ENCODE results near the gene C9orf78.

C9orf78 gene

DNA sequence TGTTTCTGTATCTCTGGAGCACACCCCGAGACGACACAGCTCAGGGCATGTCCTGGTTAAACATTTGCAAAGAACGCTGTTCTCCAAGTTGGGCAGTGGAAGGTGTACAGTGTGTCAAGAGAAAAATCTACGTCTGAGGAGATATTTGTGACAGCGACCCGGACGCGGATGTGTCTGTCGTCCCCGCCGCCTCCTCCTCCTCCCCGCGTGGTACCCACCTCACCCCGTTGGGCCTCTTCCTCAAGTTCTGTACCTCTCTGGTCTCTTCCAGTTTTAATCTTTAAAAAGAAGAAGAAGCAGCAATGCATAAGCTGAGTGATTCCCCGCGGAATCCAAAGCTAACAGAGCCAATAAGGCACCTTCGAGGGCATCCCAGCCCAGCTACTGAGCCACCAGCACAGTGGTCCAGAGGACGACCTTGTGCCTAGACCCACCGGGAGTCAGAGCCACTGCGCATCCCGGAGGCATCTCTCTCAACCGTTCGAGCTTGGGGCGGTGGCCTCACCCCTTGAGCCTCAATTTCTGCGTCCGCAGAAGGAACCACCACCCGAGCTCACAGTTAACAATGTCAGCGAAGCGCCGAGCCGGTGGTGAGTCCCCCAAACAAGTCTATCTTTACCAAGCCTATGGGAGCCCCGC, 467 bp downstream of the C9orf78 start:
- Histone ChIP-seq H3K36me3 (ENCODE audit: control insufficient read depth, insufficient read depth, low read length, severe bottlenecking) (peaks cover 34% of the 10 kb centered on the region), H3K27me3 (replicated peaks; ENCODE audit: control insufficient read depth, insufficient read depth, low read length) (no peaks in the 10 kb centered on the region), H3K4me3 (ENCODE audit: low read length) (peak overlapping the region; percentile 94), H3K9ac (ENCODE audit: low read length) (peak overlapping the region; percentile 91), H3K4me1 (ENCODE audit: control insufficient read depth, insufficient read depth, low read length) (peaks cover 30% of the 10 kb centered on the region), H3K9me3 (ENCODE audit: control insufficient read depth, low read length) (no peaks in the 10 kb centered on the region)
- no peak for DNase-seq (ENCODE audit: low read depth)

DNA sequence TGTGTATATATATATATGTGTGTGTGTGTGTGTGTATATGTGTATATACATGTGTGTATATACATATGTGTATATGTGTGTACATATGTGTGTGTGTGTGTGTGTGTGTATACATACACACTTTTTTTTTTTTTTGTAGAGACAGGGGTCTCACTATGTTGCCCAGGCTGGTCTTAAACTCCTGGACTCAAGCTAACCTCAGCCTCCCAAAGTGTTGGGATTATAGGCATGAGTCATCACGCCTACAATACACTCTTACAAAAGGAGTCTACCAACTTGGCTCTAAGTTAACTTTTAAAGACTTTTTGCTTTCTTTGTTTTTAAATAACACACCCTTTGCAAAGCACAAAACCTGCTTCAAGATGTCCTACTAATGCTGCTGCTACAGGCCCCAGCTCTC, 2.1 kb downstream of the C9orf78 start:
- H3K36me3 ChIP-seq (ENCODE audit: control insufficient read depth, insufficient read depth, low read length, severe bottlenecking): peaks cover 50% of the 10 kb centered on the region
- no peaks in the 10 kb centered on the region for H3K9me3 ChIP-seq (ENCODE audit: control insufficient read depth, low read length)
- no peak overlapping the region for H3K4me3 ChIP-seq (ENCODE audit: low read length)
- no peak overlapping the region for H3K9ac ChIP-seq (ENCODE audit: low read length)
- no peak for DNase-seq (ENCODE audit: low read depth)
- no peaks in the 10 kb centered on the region for H3K27me3 ChIP-seq (replicated peaks; ENCODE audit: control insufficient read depth, insufficient read depth, low read length)
- peaks cover 19% of the 10 kb centered on the region for H3K4me1 ChIP-seq (ENCODE audit: control insufficient read depth, insufficient read depth, low read length)

DNA sequence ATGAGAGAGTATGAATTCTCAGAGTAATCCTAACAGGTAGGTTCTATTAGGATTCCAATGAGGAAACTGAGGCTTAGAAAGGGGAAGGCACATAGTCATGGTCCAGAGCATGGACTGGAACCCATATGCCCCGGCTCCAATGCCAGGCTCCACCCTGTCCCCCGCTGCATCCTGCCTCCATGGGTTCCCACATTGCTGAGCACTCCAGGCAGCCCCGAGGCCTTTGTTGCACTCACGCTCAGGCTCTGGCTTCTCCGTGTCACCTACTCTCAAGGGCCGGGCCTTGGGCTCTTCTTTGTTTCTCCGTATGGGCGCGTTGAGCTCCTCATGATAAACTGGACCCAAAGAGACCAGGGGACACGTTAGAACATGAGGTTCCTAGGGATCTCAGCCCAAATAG, 6.1 kb downstream of the C9orf78 start:
- DNase-seq (ENCODE audit: low read depth): no peak
- H3K9ac ChIP-seq (ENCODE audit: low read length): no peak overlapping the region
- peaks cover 64% of the 10 kb centered on the region for H3K36me3 ChIP-seq (ENCODE audit: control insufficient read depth, insufficient read depth, low read length, severe bottlenecking)
- no peaks in the 10 kb centered on the region for H3K9me3 ChIP-seq (ENCODE audit: control insufficient read depth, low read length)
- H3K27me3 ChIP-seq (replicated peaks; ENCODE audit: control insufficient read depth, insufficient read depth, low read length): no peaks in the 10 kb centered on the region
- no peak overlapping the region for H3K4me3 ChIP-seq (ENCODE audit: low read length)
- H3K4me1 ChIP-seq (ENCODE audit: control insufficient read depth, insufficient read depth, low read length): peaks cover 3% of the 10 kb centered on the region

DNA sequence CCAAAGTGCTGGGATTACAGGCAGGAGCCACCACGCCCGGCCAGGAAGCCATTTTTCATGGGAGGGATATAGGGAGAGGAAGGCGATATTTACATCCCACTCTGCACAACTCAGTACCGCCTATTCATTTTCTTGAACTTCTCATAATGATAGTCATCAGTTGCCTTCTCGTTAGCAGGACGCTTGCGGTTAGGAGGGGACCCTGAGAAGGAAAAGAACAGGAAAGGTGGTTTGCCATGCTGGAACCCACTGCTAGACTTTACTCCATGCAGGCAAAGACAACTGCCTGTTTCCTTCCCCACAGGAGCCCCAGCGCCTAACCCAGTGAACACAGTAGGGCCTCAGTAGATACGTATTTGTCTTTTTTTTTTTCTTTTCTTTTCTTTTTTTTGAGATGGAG, 7.0 kb downstream of the C9orf78 start:
- Histone ChIP-seq H3K4me3 (ENCODE audit: low read length) (no peak overlapping the region), H3K9ac (ENCODE audit: low read length) (no peak overlapping the region), H3K4me1 (ENCODE audit: control insufficient read depth, insufficient read depth, low read length) (no peaks in the 10 kb centered on the region), H3K9me3 (ENCODE audit: control insufficient read depth, low read length) (no peaks in the 10 kb centered on the region), H3K36me3 (ENCODE audit: control insufficient read depth, insufficient read depth, low read length, severe bottlenecking) (peaks cover 61% of the 10 kb centered on the region), H3K27me3 (replicated peaks; ENCODE audit: control insufficient read depth, insufficient read depth, low read length) (no peaks in the 10 kb centered on the region)
- DNase-seq (ENCODE audit: low read depth): no peak

DNA sequence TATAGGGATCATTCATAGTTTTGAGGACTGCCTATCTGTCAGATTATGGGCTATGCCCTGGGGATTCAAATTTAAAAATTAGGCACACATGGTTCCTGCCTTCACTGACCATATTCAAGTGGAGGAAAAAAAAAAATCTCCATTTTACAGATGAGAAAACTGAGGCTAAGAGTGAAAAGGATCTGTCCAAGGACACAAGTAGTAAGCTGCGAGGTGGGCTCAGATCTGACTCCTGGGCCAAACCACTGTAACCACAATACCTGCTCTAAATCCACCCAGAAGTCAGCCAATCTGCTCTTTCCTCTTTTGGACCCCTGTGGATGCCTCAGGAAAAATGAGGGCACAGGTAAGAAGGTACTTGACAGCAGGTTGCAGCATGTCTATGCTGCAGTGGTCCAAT, 8.3 kb downstream of the C9orf78 start:
- peaks cover 59% of the 10 kb centered on the region for H3K36me3 ChIP-seq (ENCODE audit: control insufficient read depth, insufficient read depth, low read length, severe bottlenecking)

DNA sequence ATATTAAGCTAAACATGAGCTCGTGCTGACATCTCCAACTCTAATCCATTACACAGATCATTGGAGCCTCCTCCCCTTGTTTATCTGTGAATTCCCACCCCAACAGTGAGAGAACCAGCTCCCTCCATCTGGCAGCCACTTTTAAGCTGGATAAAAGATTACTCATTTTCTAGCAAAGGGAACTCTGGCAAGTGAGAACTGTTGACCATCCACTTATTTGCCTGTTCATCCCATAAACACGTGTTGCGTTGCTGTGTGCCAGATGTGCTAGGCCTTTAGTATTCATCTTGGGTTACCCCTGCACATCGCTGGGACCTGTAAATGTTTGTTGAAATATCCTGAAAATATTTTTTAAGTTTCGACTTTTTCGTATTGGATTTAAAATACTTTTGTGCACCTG, 8.7 kb downstream of the C9orf78 start:
- Histone ChIP-seq H3K36me3 (ENCODE audit: control insufficient read depth, insufficient read depth, low read length, severe bottlenecking) (peaks cover 59% of the 10 kb centered on the region), H3K9ac (ENCODE audit: low read length) (no peak overlapping the region), H3K9me3 (ENCODE audit: control insufficient read depth, low read length) (no peaks in the 10 kb centered on the region), H3K27me3 (replicated peaks; ENCODE audit: control insufficient read depth, insufficient read depth, low read length) (no peaks in the 10 kb centered on the region), H3K4me3 (ENCODE audit: low read length) (no peak overlapping the region), H3K4me1 (ENCODE audit: control insufficient read depth, insufficient read depth, low read length) (peaks cover 6% of the 10 kb centered on the region)
- no peak for DNase-seq (ENCODE audit: low read depth)

More for the DNA sequence above, 8.3 kb downstream of the C9orf78 start:
- DNase-seq (ENCODE audit: low read depth): no peak
- H3K9ac ChIP-seq (ENCODE audit: low read length): no peak overlapping the region
- peaks cover 6% of the 10 kb centered on the region for H3K4me1 ChIP-seq (ENCODE audit: control insufficient read depth, insufficient read depth, low read length)
- H3K4me3 ChIP-seq (ENCODE audit: low read length): no peak overlapping the region
- no peaks in the 10 kb centered on the region for H3K9me3 ChIP-seq (ENCODE audit: control insufficient read depth, low read length)
- no peaks in the 10 kb centered on the region for H3K27me3 ChIP-seq (replicated peaks; ENCODE audit: control insufficient read depth, insufficient read depth, low read length)

DNA sequence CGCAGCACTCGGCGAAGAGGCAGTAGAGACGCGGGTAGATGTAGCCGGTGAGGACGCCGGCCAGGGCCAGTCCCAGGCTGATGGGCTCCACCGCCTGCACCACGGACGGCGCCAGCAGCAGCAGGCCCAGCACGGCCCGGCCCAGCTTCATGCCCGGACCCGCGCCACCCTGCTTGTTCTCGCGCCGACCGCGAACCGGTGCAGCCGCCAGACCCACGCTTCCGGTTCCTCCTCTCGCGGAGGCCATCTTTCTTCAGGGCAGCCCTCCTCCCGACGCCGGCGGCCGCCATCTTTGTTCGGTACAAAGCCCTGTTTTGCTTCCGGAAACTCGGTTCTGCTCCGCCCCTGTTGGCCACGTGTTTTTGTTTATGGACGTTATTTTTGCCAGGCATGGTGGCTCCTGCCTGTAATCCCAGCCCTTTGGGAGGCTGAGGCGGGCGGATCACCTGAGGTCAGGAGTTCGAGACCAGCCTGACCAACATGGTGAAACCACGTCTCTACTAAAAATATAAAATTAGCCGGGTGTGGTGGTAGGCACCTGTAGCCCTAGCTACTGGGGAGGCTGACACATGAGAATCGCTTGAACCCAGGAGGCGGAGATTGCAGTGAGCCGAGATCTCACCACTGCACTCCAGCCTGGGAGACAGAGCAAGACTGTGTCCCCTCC, 11.0 kb downstream of the C9orf78 start, which contains the start of gene TOR1A:
TOR1A (minus strand) TSS at position 202 of the 667 bp plus-strand sequence; CDS start at position 151, 51 bp downstream.
- Histone ChIP-seq H3K36me3 (ENCODE audit: control insufficient read depth, insufficient read depth, low read length, severe bottlenecking) (peaks cover 54% of the 10 kb centered on the region), H3K9ac (ENCODE audit: low read length) (peak within 1 kb of the TSS; percentile 90), H3K27me3 (replicated peaks; ENCODE audit: control insufficient read depth, insufficient read depth, low read length) (no peaks in the 10 kb centered on the region), H3K9me3 (ENCODE audit: control insufficient read depth, low read length) (no peaks in the 10 kb centered on the region), H3K4me1 (ENCODE audit: control insufficient read depth, insufficient read depth, low read length) (peaks cover 6% of the 10 kb centered on the region), H3K4me3 (ENCODE audit: low read length) (peak within 1 kb of the TSS; percentile 88)
- peak; percentile 97 for DNase-seq (ENCODE audit: low read depth)

DNA sequence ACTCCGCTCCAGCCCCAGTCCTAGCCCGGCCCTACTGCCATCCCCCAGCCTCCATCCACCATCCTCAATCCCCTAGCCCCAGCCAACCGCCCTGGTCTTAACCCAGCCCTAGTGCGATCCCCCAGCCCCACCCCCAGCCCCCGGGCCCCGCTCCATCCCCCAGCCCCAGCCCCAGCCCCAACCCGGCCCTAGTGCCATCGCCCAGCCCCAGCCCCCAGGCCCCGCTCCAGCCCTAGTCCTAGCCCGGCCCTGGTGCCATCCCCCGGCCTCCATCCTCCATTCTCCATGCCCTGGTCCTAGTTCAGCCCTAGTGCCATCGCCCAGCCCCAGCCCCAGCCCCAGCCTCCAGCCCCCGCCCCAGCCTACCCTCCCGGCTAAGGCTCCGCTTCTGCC, 11.5 kb downstream of the C9orf78 start:
- H3K36me3 ChIP-seq (ENCODE audit: control insufficient read depth, insufficient read depth, low read length, severe bottlenecking): peaks cover 54% of the 10 kb centered on the region
- H3K4me3 ChIP-seq (ENCODE audit: low read length): peak overlapping the region; percentile 86
- no peaks in the 10 kb centered on the region for H3K9me3 ChIP-seq (ENCODE audit: control insufficient read depth, low read length)
- H3K9ac ChIP-seq (ENCODE audit: low read length): peak overlapping the region; percentile 90
- DNase-seq (ENCODE audit: low read depth): no peak
- H3K4me1 ChIP-seq (ENCODE audit: control insufficient read depth, insufficient read depth, low read length): peaks cover 6% of the 10 kb centered on the region
- no peaks in the 10 kb centered on the region for H3K27me3 ChIP-seq (replicated peaks; ENCODE audit: control insufficient read depth, insufficient read depth, low read length)

DNA sequence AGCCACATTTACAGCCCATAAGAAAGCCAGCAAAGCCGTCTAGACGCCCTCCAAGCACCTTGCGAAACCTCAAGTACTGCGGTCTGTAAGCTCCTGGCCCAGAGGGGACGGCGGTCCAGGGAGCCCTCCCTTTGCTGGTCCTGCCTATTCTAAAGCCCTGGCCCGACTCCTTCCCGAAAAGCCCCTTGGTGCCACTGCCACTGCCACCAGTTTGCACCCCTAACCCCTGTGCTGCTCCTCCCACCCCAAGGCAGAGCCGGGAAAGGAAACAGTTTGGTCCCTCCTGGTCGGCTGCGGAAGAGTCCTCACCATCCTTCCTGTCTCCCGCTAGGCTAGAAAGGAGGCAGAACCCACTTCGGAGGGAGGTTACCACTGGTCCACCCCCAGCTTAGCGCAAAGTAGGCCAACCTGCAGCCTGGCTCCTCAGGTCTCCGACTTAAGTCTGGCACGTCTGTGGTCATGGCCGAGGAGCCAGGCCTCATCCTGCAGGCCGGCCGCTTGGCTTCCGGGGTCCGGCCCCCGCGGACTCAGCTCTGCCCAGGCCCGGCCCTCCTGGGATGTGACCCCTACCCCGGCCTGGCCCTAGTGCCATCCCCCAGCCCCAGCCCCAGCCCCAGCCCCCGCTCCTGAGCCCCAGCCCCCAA, 12.1 kb downstream of the C9orf78 start:
- Histone ChIP-seq H3K9me3 (ENCODE audit: control insufficient read depth, low read length) (no peaks in the 10 kb centered on the region), H3K4me1 (ENCODE audit: control insufficient read depth, insufficient read depth, low read length) (peaks cover 6% of the 10 kb centered on the region), H3K27me3 (replicated peaks; ENCODE audit: control insufficient read depth, insufficient read depth, low read length) (no peaks in the 10 kb centered on the region), H3K9ac (ENCODE audit: low read length) (peak overlapping the region; percentile 88), H3K4me3 (ENCODE audit: low read length) (peak overlapping the region; percentile 88), H3K36me3 (ENCODE audit: control insufficient read depth, insufficient read depth, low read length, severe bottlenecking) (peaks cover 55% of the 10 kb centered on the region)
- DNase-seq (ENCODE audit: low read depth): peak; percentile 65

DNA sequence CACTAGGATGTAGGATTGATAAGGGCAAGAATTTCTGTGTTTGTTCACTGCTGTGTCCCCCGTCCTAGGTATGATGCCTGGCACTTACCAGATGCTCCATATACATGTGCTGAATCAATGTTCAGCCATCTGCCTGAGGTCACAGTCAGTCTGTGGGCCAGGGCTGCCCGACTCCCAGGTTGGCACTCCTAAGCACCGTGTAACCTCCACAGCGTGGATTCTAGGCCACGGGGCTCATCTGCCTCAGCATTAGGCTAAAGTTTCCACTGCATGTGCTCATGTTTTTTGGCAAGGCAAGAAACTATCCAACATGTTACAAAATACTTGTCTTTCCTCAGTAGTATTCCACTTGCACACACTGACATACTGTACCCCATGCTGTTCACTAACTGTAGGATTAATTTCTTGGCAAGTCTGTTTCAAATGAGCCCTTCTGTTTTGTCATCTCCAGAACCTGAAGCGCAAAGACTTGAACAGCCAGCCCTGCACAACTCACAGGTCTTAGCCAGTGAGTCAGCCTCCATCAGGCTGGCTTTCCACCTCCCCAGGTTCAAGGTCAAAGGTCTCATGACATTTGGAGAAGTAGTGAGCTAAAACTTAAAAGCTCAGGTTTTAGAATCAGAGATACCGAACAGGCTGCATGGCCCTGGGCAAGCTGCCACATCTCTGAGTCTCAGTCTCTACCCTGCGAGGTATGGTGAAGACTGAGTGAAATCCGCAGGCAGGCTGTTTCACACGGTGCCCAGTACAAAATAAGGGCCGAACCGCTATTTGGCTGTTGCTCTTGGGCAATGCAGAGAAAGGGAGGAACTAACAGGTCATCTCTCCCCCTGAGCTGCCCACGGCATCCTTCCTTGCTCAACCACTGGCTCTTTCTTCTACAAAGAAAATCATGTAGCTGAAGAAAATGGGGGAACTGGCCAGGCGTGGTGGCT, 18.3 kb downstream of the C9orf78 start:
- H3K9ac ChIP-seq (ENCODE audit: low read length): no peak overlapping the region
- DNase-seq (ENCODE audit: low read depth): no peak
- H3K27me3 ChIP-seq (replicated peaks; ENCODE audit: control insufficient read depth, insufficient read depth, low read length): no peaks in the 10 kb centered on the region
- peaks cover 61% of the 10 kb centered on the region for H3K36me3 ChIP-seq (ENCODE audit: control insufficient read depth, insufficient read depth, low read length, severe bottlenecking)
- H3K9me3 ChIP-seq (ENCODE audit: control insufficient read depth, low read length): no peaks in the 10 kb centered on the region
- H3K4me1 ChIP-seq (ENCODE audit: control insufficient read depth, insufficient read depth, low read length): peaks cover 5% of the 10 kb centered on the region
- no peak overlapping the region for H3K4me3 ChIP-seq (ENCODE audit: low read length)

DNA sequence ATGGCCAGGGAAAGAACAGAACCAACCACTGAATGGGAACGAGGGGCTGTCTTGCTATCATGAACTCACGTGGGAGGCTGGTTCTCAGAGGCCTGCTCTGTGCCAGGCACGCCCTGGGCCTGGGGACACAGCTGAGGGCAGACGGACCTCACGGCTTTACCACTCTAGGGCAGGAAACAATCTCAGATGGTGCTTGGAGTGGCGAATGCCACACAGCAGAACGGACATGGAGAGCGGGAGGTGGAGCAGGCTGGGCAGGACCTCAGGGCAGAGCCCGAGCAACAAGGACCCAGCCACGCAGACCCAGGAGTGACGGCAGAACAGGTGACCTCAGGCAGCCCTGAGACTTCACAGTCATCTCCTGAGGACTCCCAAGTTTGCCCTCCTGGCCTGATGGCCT, 19.8 kb downstream of the C9orf78 start:
- H3K36me3 ChIP-seq (ENCODE audit: control insufficient read depth, insufficient read depth, low read length, severe bottlenecking): peaks cover 48% of the 10 kb centered on the region
- no peaks in the 10 kb centered on the region for H3K27me3 ChIP-seq (replicated peaks; ENCODE audit: control insufficient read depth, insufficient read depth, low read length)

More for the DNA sequence above, 19.8 kb downstream of the C9orf78 start:
- no peak overlapping the region for H3K4me3 ChIP-seq (ENCODE audit: low read length)
- H3K4me1 ChIP-seq (ENCODE audit: control insufficient read depth, insufficient read depth, low read length): peaks cover 5% of the 10 kb centered on the region
- H3K9me3 ChIP-seq (ENCODE audit: control insufficient read depth, low read length): no peaks in the 10 kb centered on the region
- H3K9ac ChIP-seq (ENCODE audit: low read length): no peak overlapping the region
- DNase-seq (ENCODE audit: low read depth): no peak

Measured in adipocyte (in vitro differentiated cells).